Neural crest cell (in vitro differentiated cells): Measurements from ENCODE around the gene WSCD1. TPM values are rescaled to one million over a fixed set of nuclear protein-coding genes. Genes with fewer than 3 reads are reported as not detected.

ENCODE experiments used
- DNase-seq: peaks from one replicate; pipeline ENCODE4 v3.0.0; 2021; ENCODE audit warnings: low read depth, mixed read lengths, low spot score
- H3K27ac Mint-ChIP-seq: one replicate; pipeline ENCODE4 v1.8.0; 2021; ENCODE audit warnings: mild to moderate bottlenecking, mixed read lengths; ENCODE audit not compliant: unreplicated experiment
- H3K27me3 Mint-ChIP-seq: 2 replicates; pipeline ENCODE4 v1.8.0; 2021; ENCODE audit warnings: low read depth, mild to moderate bottlenecking, mixed read lengths
- H3K36me3 Mint-ChIP-seq: 2 replicates; pipeline ENCODE4 v1.8.0; 2021; ENCODE audit warnings: low read depth, mild to moderate bottlenecking, mixed read lengths
- H3K4me1 Mint-ChIP-seq: 2 replicates; pipeline ENCODE4 v1.8.0; 2021; ENCODE audit warnings: mixed read lengths
- H3K4me3 Mint-ChIP-seq: one replicate; pipeline ENCODE4 v1.8.0; 2021; ENCODE audit warnings: mild to moderate bottlenecking, mixed read lengths
- H3K9me3 Mint-ChIP-seq: 2 replicates; pipeline ENCODE4 v1.8.0; 2021; ENCODE audit warnings: mixed read lengths
- CTCF ChIP-seq: fragments of 200-600 bp; sonication (generic); conservative IDR thresholded peaks from 2 replicates; pipeline ENCODE4 v1.5.0; 2021; ENCODE audit warnings: antibody characterized with exemption, mild to moderate bottlenecking
- total RNA-seq: library from RNA; stranded (reverse); gene quantifications from 2 replicates; pipeline ENCODE4 v1.2.1, GENCODE V29; 2021

WSCD1 gene
- total RNA-seq, 1 donor from 2014 or later = 93.3 TPM

DNA sequence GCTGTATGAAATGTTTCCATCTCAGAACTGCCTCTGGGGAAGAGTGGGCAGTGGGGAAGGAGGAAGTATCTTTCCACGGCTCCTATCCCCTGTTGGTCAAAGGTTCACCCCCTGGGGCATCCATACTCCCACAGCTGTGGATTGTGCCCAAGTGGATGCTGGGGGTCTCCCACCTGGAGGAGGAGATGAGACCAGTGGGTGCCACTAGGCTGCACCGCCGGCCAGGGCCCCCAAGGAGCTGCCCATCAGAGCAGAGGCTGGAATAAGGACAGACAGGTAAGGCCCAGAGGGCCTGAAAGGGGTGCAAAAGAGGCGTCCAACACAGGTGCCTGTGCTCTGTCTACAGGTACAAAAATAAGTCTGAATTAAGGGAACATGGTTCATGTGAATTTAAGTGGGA lies 87.5 kb downstream of the WSCD1 start:
- H3K27me3 Mint-ChIP-seq = peaks cover 3% of the 10 kb centered on the region
- no peaks in the 10 kb centered on the region for H3K9me3 Mint-ChIP-seq
- H3K4me1 Mint-ChIP-seq = peaks cover 35% of the 10 kb centered on the region
- no peak for DNase-seq
- H3K27ac Mint-ChIP-seq = no peak overlapping the region
- TF ChIP-seq CTCF = no peak
- H3K36me3 Mint-ChIP-seq = no peaks in the 10 kb centered on the region
- H3K4me3 Mint-ChIP-seq = no peak overlapping the region

- Mint-ChIP-seq H3K9me3 (no peaks in the 10 kb centered on the region), H3K36me3 (no peaks in the 10 kb centered on the region), H3K4me3 (peak overlapping the region; percentile 38), H3K27ac (peak overlapping the region; percentile 94), H3K27me3 (no peaks in the 10 kb centered on the region), H3K4me1 (peaks cover 47% of the 10 kb centered on the region)
- no peak for DNase-seq
- TF ChIP-seq CTCF = no peak
Measured at GRCh38 chr17:6159541-6160231, 89.5 kb downstream of the WSCD1 start.

GRCh38 chr17:6160232-6160555 lies 90.0 kb downstream of the WSCD1 start:
- H3K27ac Mint-ChIP-seq = peak overlapping the region; percentile 94
- peak overlapping the region; percentile 29 for H3K4me3 Mint-ChIP-seq
- peaks cover 47% of the 10 kb centered on the region for H3K4me1 Mint-ChIP-seq
- H3K36me3 Mint-ChIP-seq = no peaks in the 10 kb centered on the region
- TF ChIP-seq CTCF = no peak
- H3K9me3 Mint-ChIP-seq = no peaks in the 10 kb centered on the region
- no peaks in the 10 kb centered on the region for H3K27me3 Mint-ChIP-seq
- DNase-seq = peak; percentile 36

DNA sequence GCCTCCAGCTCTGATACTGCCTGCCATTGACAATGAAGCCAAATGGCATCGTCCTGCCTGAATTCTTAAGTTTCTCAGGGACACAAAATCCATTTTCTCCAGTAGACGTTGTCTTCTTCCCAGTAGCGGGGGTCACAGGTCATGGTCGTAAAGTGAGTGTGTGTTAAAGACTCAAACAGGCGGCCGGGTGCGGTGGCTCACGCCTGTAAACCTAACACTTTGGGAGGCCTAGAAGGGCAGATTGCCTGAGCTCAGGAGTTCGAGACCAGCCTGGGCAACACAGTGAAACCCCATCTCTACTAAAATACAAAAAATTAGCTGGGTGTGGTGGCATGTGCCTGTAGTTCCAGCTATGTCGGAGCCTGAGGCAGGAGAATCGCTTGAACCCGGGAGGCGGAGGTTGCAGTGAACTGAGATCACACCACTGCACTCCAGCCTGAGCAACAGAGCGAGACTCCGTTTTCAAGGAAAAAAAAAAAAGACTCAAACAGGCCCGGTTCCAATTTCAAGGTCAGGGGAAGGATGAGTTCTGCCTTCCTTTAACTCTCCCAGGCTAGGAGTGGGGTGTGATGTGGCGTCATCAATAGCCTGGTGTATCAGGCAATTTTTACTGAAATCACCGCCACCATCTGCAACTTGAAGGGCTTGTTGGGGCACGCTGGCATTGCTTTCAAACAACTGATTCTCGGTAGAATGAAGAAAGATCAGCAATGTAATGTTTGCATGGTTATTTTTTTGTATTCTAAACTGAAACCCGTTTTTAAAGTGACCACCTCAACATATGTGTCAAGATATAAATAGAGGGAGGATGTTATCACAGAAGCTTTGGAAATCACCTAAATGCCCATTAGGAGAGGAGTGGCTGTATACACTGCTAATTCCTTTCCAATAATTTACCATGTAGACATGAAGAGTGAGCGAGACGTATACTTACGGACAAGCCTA lies 91.0 kb downstream of the WSCD1 start:
- no peak for DNase-seq
- H3K36me3 Mint-ChIP-seq = no peaks in the 10 kb centered on the region

GRCh38 chr17:6162216-6162615 lies 92.0 kb downstream of the WSCD1 start:
- H3K9me3 Mint-ChIP-seq = no peaks in the 10 kb centered on the region
- H3K27me3 Mint-ChIP-seq = no peaks in the 10 kb centered on the region
- DNase-seq = no peak
- H3K4me3 Mint-ChIP-seq = peak overlapping the region; percentile 77
- no peak for TF ChIP-seq CTCF
- H3K36me3 Mint-ChIP-seq = no peaks in the 10 kb centered on the region
- H3K27ac Mint-ChIP-seq = peak overlapping the region; percentile 84
- H3K4me1 Mint-ChIP-seq = peaks cover 46% of the 10 kb centered on the region

More for the DNA sequence above, 91.0 kb downstream of the WSCD1 start:
- H3K4me1 Mint-ChIP-seq = peaks cover 47% of the 10 kb centered on the region
- no peak overlapping the region for H3K4me3 Mint-ChIP-seq
- no peaks in the 10 kb centered on the region for H3K9me3 Mint-ChIP-seq
- no peaks in the 10 kb centered on the region for H3K27me3 Mint-ChIP-seq
- no peak overlapping the region for H3K27ac Mint-ChIP-seq
- TF ChIP-seq CTCF = no peak
